BJ (cell line): ENCODE measurements around the gene TEAD3. TPM values are rescaled to one million over a fixed set of nuclear protein-coding genes. Genes with fewer than 3 reads are reported as not detected.

ENCODE experiments used
- CTCF ChIA-PET: fragments of 350-600 bp; formaldehyde crosslinking; extraction: SDS; loops from one replicate; lab custom pipeline; 2021; ENCODE audit warnings: antibody characterized with exemption, inconsistent platforms; lab: Yijun Ruan, JAX
- POLR2A ChIA-PET: fragments of 300-600 bp; sonication (Branson Sonifier 250); formaldehyde crosslinking; extraction: SDS; loops from one replicate; lab custom pipeline; 2021; ENCODE audit warnings: antibody characterized with exemption; lab: Charles Lee
- DNase-seq: peaks from one replicate; pipeline ENCODE4 v3.0.0-alpha.2; 2011; ENCODE audit warnings: low read depth
- H3K27me3 ChIP-seq: 2 replicates; pipeline ENCODE4 v1.6.0; 2011; ENCODE audit warnings: low read length; ENCODE audit not compliant: control insufficient read depth, insufficient read depth
- H3K36me3 ChIP-seq: 2 replicates; pipeline ENCODE4 v1.5.1; 2011; ENCODE audit warnings: low read length; ENCODE audit not compliant: control insufficient read depth, insufficient read depth
- H3K4me3 ChIP-seq: 2 replicates; pipeline ENCODE4 v1.5.1; 2011; ENCODE audit warnings: low read depth, mild to moderate bottlenecking, control low read depth, low read length
- polyA plus RNA-seq: library from polyadenylated mRNA; depleted of rRNA; stranded (reverse); fragments of >200 nt; gene quantifications from 2 replicates; pipeline ENCODE4 v1.2.3, GENCODE V29; 2011
- TF ChIP-seq, protein P1 (sequence below): IDR thresholded peaks from 2 replicates; pipeline ENCODE4 v1.5.1; 2011; ENCODE audit warnings: low read depth, mild to moderate bottlenecking, control low read depth, inconsistent platforms, low read length, moderate library complexity; ENCODE audit not compliant: insufficient read depth

Gene TEAD3
- polyA plus RNA-seq, 1 experiment = 40.6 TPM

DNA sequence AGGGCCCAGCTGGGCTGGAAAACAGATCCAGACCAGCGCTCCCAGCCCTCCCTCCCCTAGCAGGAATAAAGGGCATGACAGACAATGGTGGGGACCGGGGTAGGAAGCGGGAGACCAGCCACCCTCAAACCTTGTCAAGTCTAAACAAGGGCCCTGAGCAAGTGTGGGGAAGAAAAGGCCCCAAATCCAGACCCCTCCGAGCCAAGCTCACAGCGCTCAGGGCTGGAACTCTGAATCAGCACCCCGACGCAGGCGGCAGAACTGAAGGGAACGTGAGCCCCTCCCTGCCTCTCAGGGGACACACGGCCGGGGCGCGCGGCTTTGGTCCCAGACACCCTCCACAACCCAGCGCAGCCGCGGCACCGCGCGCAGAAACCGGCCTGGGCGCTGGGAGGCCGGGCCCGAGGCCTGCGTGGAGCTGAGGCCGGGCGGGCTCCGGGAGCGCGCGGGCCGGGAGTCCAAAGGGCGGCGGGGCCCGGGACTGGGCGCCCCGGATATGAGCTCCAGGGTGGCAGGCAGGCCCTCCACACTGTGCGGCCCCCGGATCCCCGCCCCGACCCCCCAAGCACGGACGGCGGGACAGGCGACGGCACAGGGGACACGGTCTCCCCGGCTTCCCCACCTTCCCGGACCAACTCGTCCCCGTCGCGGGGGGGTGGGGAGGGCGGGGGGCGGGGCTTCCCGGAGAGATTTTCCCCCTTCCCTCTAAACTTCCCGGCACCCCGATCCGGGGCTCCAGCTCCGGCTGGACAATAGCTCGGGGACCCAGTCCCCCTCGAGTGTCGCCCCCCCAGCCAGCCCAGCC lies 641 bp downstream of the TEAD3 start:
- H3K36me3 ChIP-seq = peaks cover 1% of the 10 kb centered on the region; the same call in 1 of the 2 replicates
- no peak for DNase-seq
- POLR2A ChIA-PET = interaction anchor here (0.6 to 0.7 kb wide), 4 partner anchors 24 to 1035 kb away, joined by 3 to 4 read pairs (median 4); no protein-coding TSS in a partner anchor
- CTCF ChIA-PET = interaction anchor here (0.6 to 1.5 kb wide), 7 partner anchors 10 to 168 kb away, joined by 3 to 5 read pairs (median 3); no protein-coding TSS in a partner anchor
- peak overlapping the region; percentile 72 for H3K4me3 ChIP-seq
- H3K27me3 ChIP-seq = no peaks in the 10 kb centered on the region
- TF ChIP-seq, protein P1, sequence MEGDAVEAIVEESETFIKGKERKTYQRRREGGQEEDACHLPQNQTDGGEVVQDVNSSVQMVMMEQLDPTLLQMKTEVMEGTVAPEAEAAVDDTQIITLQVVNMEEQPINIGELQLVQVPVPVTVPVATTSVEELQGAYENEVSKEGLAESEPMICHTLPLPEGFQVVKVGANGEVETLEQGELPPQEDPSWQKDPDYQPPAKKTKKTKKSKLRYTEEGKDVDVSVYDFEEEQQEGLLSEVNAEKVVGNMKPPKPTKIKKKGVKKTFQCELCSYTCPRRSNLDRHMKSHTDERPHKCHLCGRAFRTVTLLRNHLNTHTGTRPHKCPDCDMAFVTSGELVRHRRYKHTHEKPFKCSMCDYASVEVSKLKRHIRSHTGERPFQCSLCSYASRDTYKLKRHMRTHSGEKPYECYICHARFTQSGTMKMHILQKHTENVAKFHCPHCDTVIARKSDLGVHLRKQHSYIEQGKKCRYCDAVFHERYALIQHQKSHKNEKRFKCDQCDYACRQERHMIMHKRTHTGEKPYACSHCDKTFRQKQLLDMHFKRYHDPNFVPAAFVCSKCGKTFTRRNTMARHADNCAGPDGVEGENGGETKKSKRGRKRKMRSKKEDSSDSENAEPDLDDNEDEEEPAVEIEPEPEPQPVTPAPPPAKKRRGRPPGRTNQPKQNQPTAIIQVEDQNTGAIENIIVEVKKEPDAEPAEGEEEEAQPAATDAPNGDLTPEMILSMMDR = peak; percentile 11; the same call in 1 of the 2 replicates

DNA sequence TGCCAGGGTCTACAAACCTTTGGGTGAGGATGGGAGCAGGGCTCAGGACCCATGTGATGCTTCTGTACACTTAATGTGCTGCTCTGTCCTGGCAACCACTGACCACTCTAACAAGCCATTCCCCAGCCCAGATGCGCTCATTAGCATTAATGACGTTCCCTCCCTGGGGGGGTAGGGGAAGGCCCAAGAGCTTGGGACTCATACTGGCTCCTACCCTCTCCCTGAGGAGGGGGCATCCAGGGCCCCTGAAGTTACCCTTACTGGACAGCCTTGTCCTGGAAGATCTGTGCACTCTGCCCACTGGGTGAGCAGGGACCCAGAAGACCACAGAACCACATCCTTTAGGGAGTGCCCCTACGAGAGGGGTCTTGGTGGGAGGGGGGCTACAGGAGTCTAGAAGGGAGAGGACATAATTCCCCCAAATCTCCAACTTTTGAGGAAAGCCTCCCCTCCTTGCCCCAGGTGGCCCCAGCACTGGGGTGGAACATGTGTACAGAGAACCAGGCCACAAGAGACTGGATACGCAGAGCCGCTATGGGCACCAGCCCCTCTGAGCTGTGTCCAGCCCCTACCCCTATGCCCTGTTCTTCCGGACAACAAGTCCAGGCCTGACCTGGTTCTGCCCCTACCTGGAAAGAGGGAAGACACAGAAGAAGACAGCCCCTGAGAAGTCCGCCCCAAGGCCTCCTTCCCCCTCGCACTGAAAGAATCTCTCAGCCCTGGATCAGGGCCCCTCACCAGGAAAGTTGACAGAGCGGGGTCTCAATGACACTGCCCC lies 1.4 kb downstream of the TEAD3 start:
- H3K4me3 ChIP-seq = peak overlapping the region; percentile 72
- ChIA-PET POLR2A (no interaction called here), CTCF (interaction anchor here (0.6 to 1.5 kb wide), 5 partner anchors 18 to 177 kb away, joined by 3 to 5 read pairs (median 3); no protein-coding TSS in a partner anchor)
- H3K27me3 ChIP-seq = no peaks in the 10 kb centered on the region
- TF ChIP-seq, protein P1 = no peak
- H3K36me3 ChIP-seq = peaks cover 1% of the 10 kb centered on the region; the same call in 1 of the 2 replicates
- no peak for DNase-seq

DNA sequence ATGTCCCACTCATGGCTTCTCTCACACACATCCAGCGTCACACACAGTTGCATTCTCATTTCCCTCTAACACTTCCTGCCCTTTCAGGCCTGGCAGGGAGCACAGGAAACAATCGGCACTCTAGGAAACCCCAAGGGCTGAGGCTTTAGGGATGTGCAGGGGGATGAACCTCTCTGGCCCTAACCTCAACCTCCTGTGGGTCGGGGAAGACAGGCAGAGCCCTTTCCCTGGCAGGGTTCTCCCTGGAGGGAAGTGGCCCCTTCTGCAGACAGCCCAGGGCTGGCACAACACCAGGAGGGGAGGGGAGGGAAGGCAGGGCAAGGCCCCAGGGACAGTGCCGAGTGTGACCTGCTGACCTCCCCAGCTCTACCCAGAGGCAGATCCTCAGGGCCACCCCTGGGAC lies 2.7 kb downstream of the TEAD3 start:
- ChIA-PET POLR2A (no interaction called here), CTCF (no interaction called here)
- DNase-seq = no peak
- peaks cover 1% of the 10 kb centered on the region; the same call in 1 of the 2 replicates for H3K36me3 ChIP-seq
- TF ChIP-seq, protein P1 = no peak
- H3K27me3 ChIP-seq = no peaks in the 10 kb centered on the region
- H3K4me3 ChIP-seq = peak overlapping the region; percentile 72

DNA sequence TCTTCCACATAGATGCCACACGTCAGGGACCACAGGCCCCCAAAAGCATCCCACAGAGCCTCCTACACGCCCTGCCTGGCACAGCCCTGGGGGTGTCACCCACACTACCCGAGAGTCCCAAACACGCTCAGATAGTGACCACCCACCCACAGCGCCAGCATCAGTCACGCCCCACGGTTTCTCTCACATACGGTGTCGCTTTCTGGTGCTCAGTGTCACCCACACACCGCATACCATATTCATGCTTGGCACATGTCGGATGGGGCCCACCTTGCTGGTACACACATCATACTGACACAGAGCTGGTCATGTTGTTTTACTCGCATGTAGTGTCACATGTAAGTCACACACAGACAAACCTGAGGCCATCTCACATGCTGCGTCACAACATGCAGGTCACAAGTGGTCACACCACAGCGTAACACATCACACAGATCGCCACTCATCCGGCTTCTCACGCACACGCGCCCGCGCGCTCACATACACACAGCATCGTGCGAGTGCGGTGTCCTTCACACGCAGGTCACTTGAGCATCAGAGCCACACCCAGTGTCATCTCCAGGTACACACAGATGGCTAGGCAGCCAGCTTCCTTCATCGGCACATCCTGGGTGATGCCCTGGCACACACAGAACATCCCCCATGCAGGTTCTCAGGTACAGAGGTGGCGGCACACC lies 3.4 kb downstream of the TEAD3 start:
- ChIA-PET POLR2A (no interaction called here), CTCF (no interaction called here)
- peaks cover 1% of the 10 kb centered on the region; the same call in 1 of the 2 replicates for H3K36me3 ChIP-seq
- TF ChIP-seq, protein P1 = no peak
- DNase-seq = no peak
- no peak overlapping the region for H3K4me3 ChIP-seq
- no peaks in the 10 kb centered on the region for H3K27me3 ChIP-seq
